OCI-M2 (cell line): ENCODE measurements around the gene MAD2L1.
"Not testable (repeated sequence)": the region's sequence is repeated elsewhere in the genome, so short reads cannot be mapped to it uniquely, and the experiment has no call there.

ENCODE experiments used
- DNase-seq: peaks from one replicate; lab custom pipeline; 2025; ENCODE audit not compliant: unreplicated experiment; lab: John Stamatoyannopoulos, UW

The MAD2L1 gene

DNA sequence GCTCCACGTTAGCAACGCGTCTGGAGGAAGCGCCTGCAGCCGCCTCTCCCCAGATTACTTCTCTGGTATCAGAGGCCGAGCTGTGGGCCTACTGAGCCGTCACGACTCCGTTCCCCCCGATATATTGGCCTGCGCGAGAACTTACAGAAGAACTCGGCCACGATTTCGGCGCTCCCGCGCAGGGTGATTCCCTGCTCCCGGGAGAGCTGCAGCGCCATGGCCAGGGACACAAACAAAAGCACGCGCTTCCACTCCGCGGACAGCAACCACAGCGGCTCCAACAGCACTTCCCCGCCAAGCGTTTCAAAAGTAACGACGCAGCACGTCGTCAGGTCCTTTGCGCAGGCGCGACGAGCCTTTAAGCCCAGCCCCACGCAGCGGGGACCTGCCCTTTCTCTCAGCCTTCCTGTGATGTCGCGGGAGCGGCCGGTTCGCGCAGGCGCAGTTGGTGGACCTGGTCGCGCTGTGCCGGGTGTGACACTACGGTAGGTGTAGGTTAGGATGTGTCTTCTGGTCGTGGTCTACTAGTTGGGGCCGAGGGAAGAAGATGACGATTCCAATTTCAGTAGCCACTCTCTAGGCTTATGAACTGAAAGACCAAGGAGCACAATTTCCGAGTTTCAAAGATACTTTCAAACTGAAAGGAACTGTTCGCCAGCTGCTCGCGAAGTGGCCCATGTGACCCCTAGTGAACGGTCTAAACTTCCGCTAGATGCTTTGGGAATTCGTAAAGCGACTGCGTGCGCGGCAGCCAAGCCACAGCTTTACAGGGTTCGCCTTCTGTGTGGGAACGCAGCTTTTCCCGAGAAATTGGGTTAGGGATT is at the start of gene MAD2L1:
Gene MAD2L1 (minus strand): TSS at position 332 of the 824 bp plus-strand sequence. CDS start 114 bp downstream, at position 218.
- DNase-seq = peak; percentile 75

DNA sequence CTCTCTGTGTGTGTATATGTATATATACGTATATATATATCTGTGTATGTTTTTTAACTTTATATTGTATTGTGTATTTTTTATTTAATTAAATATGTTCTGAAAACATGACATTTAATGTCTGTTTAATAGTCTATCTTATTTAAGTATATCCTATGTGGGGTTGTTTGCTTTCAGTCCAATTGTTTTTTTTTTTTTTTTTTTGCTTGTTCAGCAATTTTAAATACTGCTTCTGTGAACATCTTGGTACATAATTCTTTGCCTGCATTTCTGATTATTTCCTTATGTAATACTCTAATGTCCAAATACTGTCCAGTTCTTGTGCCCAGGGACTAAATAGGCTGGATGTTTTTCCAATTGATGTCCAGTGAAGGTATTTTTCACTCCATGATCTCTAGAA is 45.1 kb upstream of the MAD2L1 start:
- no peak for DNase-seq

DNA sequence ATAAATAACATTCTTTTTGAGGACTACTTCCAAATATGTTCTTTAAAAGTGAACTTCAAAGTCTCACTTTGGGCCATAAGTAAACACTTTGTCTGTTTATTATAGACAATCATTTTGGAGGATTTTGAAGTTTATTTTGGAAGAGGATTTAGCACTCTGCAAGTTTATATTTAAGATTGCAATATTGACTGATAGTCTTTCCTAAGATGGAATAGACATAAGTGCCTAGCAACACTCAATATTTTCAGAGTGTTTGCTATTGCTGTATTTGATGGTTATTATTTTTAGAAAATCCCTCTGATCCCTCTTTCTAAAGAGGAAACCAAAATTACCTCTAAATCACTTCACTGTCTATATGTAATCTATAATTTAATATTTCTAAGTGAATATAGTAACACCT is 42.8 kb upstream of the MAD2L1 start:
- no peak for DNase-seq

DNA sequence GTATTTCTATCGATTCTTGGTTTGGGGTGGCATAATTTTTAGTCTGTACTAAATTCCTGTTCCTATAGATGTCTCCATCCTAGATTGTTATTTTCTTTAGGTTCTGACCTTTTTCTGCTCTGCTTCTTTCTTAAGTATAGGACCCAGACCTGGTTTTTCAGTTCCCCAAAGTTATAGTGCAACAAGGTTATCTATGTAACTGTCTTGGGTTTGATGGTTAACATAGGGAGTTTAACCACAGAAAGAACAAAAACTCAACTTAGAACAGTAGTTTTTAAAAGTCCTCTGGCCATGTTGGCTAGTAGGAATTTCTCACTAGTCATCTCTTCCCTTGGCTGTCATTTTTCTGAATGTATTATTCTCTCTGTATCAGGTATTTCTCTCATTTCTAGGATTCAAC is 38.8 kb upstream of the MAD2L1 start:
- DNase-seq = no peak

DNA sequence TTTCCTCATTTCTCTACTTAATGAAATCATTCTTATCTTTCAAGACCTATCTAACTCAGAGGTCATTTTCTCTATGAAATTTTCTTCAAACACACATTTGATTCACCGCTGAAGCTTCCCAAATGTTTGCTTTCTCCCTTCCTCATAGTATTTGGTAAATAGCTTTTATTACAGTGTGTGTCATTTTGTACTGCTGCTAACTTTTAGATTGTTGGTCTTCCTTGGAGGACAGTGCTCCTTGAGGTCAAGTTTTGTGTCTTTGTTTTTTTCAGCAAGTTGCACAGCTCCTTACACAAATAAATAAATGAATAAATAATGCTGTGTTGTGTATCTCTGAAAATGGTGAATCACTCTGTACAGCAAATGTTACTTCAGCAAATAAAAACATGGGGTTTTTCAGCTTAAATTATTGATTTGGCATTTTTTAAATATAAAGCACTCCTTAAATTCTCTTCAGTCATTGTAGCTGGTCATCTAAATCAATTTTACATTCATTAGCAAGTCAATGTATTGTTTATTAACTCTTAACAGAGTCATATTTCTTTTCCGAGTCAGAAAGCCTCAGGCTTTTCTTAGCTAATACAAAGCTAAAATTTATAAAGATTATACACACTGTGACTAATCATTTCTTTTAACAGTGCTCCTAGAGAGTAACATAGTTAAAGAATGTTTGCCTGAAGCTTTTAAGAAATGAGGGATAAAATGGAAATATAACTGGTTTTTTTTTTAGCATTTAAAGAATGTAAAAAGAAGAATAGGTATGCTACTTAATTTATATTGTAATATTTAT is 30.1 kb upstream of the MAD2L1 start:
- DNase-seq = no peak

DNA sequence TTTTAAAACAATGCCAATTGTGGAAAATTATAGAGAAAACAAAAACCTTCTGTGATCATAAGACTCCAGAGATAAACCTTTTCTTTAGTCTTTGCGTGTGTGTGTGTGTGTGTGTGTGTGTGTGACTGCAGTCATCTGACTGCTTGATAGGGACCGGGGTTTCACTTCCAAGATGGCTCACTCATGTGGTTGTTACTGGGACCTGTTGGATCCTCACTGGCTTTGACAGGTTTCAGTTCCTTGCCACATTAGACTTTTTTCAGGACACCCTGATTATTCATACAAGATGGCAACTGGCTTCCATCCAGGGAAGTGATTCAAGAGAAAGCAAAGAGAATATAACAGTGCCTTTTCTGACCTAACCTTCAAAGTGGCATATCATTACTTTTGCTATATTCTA is 21.9 kb upstream of the MAD2L1 start:
- no peak for DNase-seq

DNA sequence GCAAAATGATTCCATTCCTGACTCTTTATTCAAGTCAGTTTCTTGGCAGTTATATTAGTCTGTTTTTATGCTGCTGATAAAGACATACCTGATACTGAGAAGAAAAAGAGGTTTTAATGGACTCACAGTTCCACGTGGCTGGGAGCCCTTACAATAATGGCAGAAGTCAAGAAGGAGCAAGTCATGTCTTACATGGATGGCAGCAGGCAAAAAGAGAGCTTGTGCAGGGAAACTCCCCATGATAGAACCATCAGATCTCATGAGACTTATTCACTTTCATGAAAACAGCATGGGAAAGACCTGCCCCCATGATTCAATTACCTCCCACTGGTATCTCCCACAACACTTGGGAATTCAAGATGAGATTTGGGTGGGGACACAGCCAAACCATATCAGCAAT is 21.4 kb upstream of the MAD2L1 start:
- not testable (repeated sequence) for DNase-seq

DNA sequence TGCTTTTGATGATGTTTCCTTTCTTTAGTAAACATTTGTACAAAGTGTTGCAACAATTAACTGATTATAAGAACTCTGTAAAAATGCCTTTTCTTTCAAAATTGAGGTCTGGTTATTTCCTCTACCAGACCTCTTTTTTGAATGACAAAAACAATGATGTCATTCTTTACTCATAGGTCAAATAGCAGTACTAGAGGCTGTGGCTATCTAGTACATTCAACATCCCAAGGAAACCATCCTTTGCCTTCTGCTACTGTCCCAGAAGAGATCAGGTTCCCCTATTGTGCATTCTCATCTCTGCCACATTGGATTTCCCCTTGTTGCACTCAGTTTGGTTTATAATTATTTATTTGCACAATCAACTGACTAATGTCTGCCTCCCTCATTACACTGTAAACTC is 19.1 kb upstream of the MAD2L1 start:
- DNase-seq = no peak

DNA sequence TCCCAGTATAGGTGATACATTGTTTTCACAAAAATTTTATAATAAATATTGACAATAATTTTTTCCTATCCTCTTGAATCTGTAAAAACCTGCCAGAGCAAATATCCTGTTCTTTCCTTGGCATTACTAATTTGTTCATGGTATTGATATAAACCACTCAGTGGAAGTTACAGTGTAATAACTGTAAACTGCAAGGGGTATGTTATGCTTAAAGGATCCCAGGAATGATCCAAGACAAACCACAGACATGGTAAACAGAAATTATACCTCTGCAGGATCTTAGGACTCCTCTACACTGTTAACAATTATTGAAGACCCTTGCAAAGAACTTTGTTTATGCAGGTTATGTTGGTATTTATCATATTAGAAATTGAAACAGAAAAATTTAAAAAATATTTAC is 17.7 kb upstream of the MAD2L1 start:
- no peak for DNase-seq

DNA sequence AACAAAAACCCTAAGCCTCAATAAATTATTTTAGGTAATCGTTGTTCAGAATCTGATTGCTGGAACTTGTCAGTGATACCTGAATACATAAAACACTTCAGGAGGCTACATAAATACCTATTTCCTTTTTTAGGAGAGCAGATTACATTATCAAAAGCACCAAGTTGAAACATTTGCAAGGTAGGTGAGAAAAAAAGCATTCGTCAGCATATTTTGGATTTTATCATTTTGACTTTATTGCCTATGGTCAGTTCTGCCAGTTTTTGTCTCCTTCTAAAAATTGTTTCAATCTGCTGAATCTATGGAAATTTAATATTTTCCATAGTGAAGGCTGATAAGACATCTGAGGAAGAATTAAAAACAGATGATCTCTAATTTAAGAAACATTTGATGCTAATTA is 16.5 kb upstream of the MAD2L1 start:
- no peak for DNase-seq

DNA sequence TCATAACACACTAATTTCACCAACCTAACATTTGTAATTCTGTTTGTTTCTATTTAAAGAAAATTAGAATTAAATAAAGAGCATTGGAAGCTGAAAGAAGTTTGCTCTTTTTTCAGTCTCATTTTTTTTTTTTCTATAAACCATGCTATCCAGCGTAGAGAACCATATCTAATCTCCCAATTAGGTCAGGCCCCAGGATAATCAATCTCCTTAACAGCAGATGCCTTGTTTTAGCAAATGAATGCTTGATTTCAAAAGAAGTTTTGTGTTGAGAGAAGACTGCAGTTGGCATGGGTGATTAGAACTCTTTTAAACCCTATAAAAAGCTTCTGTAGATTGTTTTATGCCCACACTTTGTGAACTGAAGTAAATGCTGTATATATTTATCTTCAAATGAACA is 15.6 kb upstream of the MAD2L1 start:
- DNase-seq = no peak

DNA sequence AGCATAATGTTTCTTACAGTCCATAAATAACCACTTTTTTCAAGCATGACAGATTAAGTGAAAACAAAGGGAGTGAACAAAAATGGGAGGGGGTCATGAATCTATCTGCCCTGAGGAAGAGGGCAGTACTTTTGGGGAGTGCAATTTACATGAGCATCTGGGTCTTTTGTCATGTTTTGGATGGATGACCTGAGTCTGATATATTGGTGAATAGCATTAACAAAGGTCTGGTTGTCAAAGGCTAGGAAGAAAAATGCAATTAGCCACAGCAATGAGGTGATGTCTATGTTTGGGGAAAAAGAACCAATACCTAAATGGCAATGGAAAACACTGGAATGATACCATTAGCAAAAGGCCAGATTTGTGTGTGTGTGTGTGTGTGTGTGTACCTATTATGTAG is 15.1 kb upstream of the MAD2L1 start:
- no peak for DNase-seq

DNA sequence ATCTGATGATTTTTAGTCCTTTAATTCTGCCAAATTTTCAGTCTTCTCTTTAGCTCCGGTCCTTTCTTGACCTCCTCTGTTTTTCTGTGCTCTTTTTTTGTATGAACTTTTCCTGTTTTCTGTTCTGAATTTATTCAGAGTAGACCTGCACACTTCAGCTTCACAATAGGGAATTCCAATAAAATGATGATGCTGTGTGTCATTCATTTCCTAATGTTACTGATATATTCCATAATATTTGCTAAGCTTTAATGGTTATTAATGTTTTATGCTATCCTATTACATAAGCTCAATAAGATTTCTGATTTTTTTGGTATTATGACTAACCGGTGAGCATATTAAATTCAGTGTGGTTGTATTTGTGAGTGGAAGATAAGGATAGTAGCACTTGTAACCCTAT is 13.9 kb upstream of the MAD2L1 start:
- DNase-seq = no peak

DNA sequence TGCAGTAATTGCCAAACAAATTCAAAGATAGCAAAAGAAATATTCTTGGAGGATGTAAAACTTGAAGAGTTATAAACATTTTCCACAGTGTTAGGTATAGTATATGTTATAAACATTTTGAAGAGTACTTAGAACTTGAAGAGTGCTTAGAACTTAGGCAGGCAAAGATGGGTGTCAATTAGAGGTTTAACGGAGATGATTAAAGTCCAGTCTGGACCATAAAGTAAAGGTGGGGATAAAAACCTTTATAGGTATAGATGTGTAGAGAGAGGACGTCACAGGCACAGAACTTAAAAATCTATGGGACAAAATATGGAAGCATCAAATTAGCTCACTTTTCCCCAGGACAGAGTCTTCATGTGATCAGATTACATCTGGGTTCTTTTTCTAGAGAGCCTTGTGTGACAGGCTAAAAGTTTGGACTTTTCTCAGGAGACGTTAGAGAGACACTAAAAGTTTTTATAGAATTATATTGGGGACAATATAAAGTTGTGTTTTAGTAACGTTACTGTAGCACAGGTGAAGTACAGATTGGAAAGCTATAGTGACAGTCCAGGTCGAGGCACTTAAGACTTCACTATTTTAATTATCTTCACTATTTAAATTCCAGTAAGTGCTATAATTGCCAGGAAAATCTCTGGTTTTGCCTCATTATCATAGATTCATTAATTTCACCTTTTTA is 13.3 kb upstream of the MAD2L1 start:
- DNase-seq = no peak

DNA sequence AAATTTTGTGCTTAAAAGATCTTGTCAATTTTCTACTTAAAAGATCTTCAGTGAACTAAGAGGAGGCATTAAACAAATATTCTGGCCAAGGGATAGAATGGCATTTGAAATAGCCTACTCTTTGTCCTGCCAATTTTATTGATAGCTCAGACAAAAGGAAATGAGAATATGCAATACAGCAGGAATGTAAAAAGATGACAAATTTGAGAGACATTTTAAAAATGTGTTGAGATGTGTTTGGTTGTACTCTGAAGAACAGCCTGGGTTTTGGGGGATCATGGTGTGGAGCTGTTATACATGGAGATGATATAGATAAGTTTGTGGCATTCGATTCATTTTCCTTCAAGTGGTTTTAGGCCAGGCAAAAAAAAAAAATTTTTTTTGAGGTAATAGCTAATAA is 11.6 kb upstream of the MAD2L1 start:
- DNase-seq = no peak

DNA sequence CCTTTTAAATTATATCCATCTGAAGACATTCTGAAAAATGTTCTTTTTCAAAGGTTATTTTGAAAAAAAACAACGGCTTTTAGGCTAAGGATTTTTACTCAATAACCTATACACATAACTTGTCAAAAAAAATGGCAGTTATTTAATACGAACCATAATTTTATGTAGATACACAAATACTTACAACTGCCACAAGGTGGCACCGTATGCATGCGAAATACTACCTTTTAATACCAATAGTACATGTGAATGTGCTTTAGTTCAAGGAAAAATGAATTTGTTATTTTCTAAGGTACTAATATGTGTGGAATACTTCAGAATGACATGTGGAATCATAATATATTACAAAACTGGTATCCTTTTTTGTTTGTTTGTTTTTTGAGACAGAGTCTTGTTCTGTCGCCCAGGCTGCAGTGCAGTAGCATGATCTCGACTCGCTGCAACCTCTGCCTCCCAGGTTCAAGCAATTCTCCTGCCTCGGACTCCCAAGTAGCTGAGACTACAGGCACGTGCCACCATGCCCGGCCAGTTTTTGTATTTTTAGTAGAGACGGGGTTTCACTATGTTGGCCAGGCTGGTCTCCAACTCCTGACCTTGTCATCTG is 4.6 kb upstream of the MAD2L1 start:
- DNase-seq = no peak

DNA sequence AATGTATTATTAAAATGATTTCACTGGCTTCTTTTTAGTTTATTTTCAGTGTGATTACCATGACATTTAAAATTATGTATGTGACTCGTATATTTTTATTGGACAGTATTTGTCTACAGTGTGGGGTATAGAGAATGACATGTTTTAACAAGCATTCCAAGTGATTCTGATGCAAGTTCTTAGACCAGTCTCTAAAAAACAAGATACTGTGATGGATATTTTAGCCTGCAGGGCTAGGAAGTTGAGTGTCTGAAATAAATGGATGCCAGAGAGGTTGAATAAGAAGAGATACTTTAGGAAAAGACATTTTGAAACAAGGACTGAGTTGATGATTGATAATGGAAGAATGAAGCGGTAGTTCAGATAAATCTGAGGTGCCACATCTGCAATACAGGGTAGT is 3.5 kb upstream of the MAD2L1 start:
- DNase-seq = no peak

DNA sequence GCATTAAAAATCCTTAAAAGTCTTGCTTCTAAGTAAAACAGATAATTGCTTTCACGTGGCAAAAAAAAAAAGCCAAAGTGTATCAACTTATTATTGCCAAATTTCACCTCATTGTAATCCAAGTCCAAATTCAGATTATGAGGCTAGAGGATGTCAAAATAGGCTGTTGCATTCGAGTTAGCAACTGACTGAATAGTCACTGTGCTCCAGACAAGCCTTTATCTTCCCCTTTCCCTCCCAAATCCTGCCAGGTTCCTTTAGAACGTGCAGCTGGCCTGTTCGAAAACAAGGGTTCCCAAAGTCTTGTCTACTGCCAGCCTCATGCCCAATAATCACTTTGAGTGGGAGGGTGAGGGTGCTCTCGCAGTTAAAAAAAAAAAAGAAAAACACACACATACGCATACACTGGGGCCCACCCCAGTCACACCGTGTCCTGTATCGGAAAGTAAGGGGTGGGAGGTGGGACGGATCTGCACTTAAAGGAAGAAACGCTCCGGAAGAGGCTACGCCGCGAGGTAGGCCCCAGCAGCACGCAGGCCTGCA is 603 bp downstream of the MAD2L1 start:
- DNase-seq = no peak

DNA sequence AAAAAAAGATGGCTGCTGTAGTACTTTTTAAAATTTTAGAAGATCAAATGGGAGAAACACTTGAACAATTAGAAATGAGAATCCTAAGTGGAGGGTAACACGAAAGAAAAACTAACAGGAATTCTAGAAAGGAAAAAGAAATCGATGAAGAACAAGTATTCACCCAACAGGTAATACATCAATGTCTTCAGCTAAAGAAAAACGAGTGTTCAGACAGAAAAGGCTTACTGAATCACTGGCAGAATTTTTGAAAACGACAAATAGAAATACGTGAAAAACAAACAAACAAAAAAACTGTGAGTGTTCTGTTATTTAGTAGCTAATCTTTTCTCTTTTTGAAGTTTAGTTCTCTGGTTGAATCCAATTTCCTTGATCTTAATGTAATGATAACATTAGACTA is 1.8 kb downstream of the MAD2L1 start:
- no peak for DNase-seq

DNA sequence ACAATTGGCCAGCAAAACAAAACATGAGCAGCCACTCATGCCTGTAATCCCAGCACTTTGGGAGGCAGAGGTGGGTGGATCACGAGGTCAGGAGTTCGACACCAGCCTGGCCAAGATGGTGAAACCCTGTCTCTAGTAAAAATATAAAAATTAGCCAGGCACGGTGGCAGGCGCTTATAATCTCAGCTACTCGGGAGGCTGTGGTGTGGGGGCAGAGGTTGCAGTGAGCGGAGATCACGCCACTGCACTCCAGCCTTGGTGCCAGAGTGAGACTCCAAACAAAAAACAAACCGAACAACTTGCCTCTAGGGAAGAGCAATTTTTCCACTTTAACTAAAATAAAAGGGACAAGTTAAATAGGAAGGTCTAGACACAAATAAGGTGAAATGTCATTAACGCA is 2.9 kb downstream of the MAD2L1 start:
- DNase-seq = not testable (repeated sequence)

DNA sequence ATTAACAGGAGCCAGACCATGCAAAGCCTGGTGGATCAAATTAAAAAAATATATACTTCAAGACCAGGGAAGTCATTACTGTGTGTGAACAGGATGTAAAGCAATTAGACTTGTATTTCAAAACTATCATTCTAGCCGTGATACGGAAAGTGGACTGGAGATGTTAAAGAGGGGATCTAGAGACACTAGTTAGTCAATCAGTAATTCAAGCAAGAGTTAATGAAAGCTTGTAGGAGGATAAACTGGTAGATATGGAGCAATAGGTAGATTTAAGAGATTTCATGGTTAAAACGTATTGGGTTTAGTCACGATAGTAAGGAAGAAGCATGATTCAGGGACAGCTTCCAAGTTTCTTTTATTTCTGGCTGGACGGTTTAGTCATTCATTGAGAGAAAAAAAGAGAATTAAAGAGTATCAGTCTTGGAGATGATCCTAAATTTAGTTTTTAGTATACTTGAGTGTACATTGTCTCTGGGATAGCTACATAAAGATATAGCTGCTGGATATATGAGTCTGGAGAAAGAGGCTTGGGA is 3.9 kb downstream of the MAD2L1 start:
- DNase-seq = no peak
